K562 (cell line): Measurements from ENCODE around the gene MAP4. TPM values are rescaled to one million over a fixed set of nuclear protein-coding genes. Genes with fewer than 3 reads are reported as not detected.

Source experiments
- BMI1 ChIP-seq: fragments of 150-350 bp; IDR thresholded peaks from 2 replicates; pipeline ENCODE4 v1.6.1; 2014; ENCODE audit warnings: low read length
- EHMT2 ChIP-seq: fragments of 450-650 bp; IDR thresholded peaks from 2 replicates; pipeline ENCODE4 v1.6.1; 2018; ENCODE audit warnings: antibody characterized with exemption
- GTF2E2 ChIP-seq: fragments of 200-800 bp; sonication (Bioruptor generic); IDR thresholded peaks from 2 replicates; pipeline ENCODE4 v1.6.1; 2016; ENCODE audit warnings: missing genetic modification characterization, missing compliant biosample characterization
- HDAC1 ChIP-seq, 2 experiments: fragments of 450-650 bp; IDR thresholded peaks; 2 replicates each; pipeline ENCODE4 v1.6.1; 2016 to 2017; ENCODE audit warnings: inconsistent platforms in 1 of 2, mild to moderate bottlenecking in 1 of 2, moderate library complexity in 1 of 2
- HINFP ChIP-seq: fragments of 450-650 bp; conservative IDR thresholded peaks from 2 replicates; pipeline ENCODE4 v1.6.1; 2016; ENCODE audit warnings: missing genetic modification characterization, low read depth, mild to moderate bottlenecking, control low read depth, missing compliant biosample characterization
- JUN ChIP-seq, 2 experiments: sonication (generic) in 1 of 2; formaldehyde crosslinking in 1 of 2; IDR thresholded peaks; 2 replicates each; pipeline versions ENCODE4 v1.6.1 to v1.8.0; 2012 to 2022; ENCODE audit warnings: borderline replicate concordance in 2 of 2, mild to moderate bottlenecking in 2 of 2, improper control_type of control experiment in 1 of 2, low read depth in 1 of 2, low read length in 1 of 2, missing genetic modification reagents in 1 of 2
- MYNN ChIP-seq, 2 experiments: sonication (generic); formaldehyde crosslinking in 1 of 2; IDR thresholded peaks; 2 replicates each; pipeline versions ENCODE4 v1.5.0 to v1.6.1; 2016 to 2020; ENCODE audit warnings: antibody characterized with exemption in 1 of 2, missing genetic modification reagents in 1 of 2
- NFE2 ChIP-seq: IDR thresholded peaks from 2 replicates; pipeline ENCODE4 v1.6.1; 2014; ENCODE audit warnings: antibody characterized with exemption, low read depth
- POLR2AphosphoS2 ChIP-seq: IDR thresholded peaks from 2 replicates; pipeline ENCODE4 v1.6.1; 2012; ENCODE audit warnings: low read length, improper control_type of control experiment
- POLR2H ChIP-seq: IDR thresholded peaks from 2 replicates; pipeline ENCODE4 v1.6.1; 2016; ENCODE audit warnings: missing genetic modification characterization, low read depth, mild to moderate bottlenecking, control low read depth, missing compliant biosample characterization, moderate library complexity
- RAD21 ChIP-seq, 2 experiments: fragments of 250-450 bp in 1 of 2; fragments of 450-650 bp in 1 of 2; sonication (Bioruptor Pico) in 1 of 2; formaldehyde crosslinking in 1 of 2; IDR thresholded peaks in 1 of 2; conservative IDR thresholded peaks in 1 of 2; 2 replicates each; pipeline versions ENCODE4 v1.4.0 to v1.8.0; 2020 to 2022; ENCODE audit warnings: mild to moderate bottlenecking in 2 of 2, moderate library complexity in 1 of 2
- TRIM25 ChIP-seq: fragments of 450-650 bp; IDR thresholded peaks from 2 replicates; pipeline ENCODE4 v1.7.0; 2016; ENCODE audit warnings: borderline replicate concordance
- U2AF1 ChIP-seq: fragments of 200-400 bp; formaldehyde crosslinking; optimal IDR thresholded peaks from 2 replicates; pipeline ENCODE3; 2017; ENCODE audit warnings: mild to moderate bottlenecking, low read depth, low read length, moderate library complexity
- ZNF512 ChIP-seq: IDR thresholded peaks from 2 replicates; pipeline ENCODE4 v1.6.1; 2016; ENCODE audit warnings: missing genetic modification characterization, missing compliant biosample characterization
- polyA plus RNA-seq, 8 experiments: library from polyadenylated mRNA; depleted of rRNA in 4 of 8; stranded (reverse) in 5 of 8; unstranded in 3 of 8; fragments of >200 nt; fragmentation: Nextera tagmentation in 2 of 8; fragmentation: Illumina TruSeq in 1 of 8; extraction: Ambion mirVana in 2 of 8; extraction: Trizol in 1 of 8; gene quantifications; 2 replicates each; pipeline versions ENCODE4 v1.2.1 to v1.2.3, GENCODE V29; 2011 to 2014; ENCODE audit warnings: inconsistent platforms in 1 of 8, missing spikeins in 1 of 8
- total RNA-seq, 7 experiments: library from RNA; depleted of rRNA in 6 of 7; stranded (reverse); fragments of >200 nt in 6 of 7; fragmentation: Illumina TruSeq in 2 of 7; extraction: Trizol in 2 of 7; gene quantifications; 2 replicates each; pipeline versions ENCODE4 v1.2.1 to v1.2.3, GENCODE V29; 2011 to 2021; ENCODE audit warnings: low replicate concordance in 1 of 7
- TF ChIP-seq, protein P1 (sequence below): fragments of 450-650 bp; IDR thresholded peaks from 2 replicates; pipeline ENCODE4 v1.6.1; 2014; ENCODE audit warnings: low read depth, mild to moderate bottlenecking, moderate library complexity, borderline replicate concordance
- TF ChIP-seq, protein P2 (sequence below): fragments of 250-450 bp; sonication (Bioruptor Pico); IDR thresholded peaks from 2 replicates; pipeline ENCODE4 v1.5.0; 2021
- TF ChIP-seq, protein P3 (sequence below): sonication (generic); formaldehyde crosslinking; IDR thresholded peaks from 2 replicates; pipeline ENCODE4 v1.8.0; 2022; ENCODE audit warnings: missing genetic modification reagents, mild to moderate bottlenecking, borderline replicate concordance

MAP4 gene
- total and polyA plus RNA-seq, 9 of the 15 experiments (the other 6 are each of a cell fraction or from before 2014, with no cell fraction given) = 13.3 to 141 (median 36.8) TPM

GRCh38 chr3:47871389-47871788, 144.8 kb downstream of the MAP4 start (continued):
- TF ChIP-seq NFE2 = no peak
- no peak for TF ChIP-seq TRIM25
- no peak for TF ChIP-seq POLR2H
- TF ChIP-seq U2AF1 = no peak
- TF ChIP-seq BMI1 = no peak
- no peak for TF ChIP-seq MYNN (IDR thresholded peaks at IDR 0.05)
- no peak for TF ChIP-seq MYNN (CRISPR knock-in tag; IDR thresholded peaks at IDR 0.05)
- TF ChIP-seq, protein P1, sequence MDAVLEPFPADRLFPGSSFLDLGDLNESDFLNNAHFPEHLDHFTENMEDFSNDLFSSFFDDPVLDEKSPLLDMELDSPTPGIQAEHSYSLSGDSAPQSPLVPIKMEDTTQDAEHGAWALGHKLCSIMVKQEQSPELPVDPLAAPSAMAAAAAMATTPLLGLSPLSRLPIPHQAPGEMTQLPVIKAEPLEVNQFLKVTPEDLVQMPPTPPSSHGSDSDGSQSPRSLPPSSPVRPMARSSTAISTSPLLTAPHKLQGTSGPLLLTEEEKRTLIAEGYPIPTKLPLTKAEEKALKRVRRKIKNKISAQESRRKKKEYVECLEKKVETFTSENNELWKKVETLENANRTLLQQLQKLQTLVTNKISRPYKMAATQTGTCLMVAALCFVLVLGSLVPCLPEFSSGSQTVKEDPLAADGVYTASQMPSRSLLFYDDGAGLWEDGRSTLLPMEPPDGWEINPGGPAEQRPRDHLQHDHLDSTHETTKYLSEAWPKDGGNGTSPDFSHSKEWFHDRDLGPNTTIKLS = no peak
- no peak for TF ChIP-seq GTF2E2 (tag)
- TF ChIP-seq, protein P2, sequence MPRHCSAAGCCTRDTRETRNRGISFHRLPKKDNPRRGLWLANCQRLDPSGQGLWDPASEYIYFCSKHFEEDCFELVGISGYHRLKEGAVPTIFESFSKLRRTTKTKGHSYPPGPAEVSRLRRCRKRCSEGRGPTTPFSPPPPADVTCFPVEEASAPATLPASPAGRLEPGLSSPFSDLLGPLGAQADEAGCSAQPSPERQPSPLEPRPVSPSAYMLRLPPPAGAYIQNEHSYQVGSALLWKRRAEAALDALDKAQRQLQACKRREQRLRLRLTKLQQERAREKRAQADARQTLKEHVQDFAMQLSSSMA = no peak
- TF ChIP-seq HDAC1 (IDR thresholded peaks at IDR 0.05) = peak in 1 of 2 experiments; percentile 92; a peak in 2 of 4 replicates
- no peak for TF ChIP-seq HINFP
- no peak for TF ChIP-seq EHMT2
- peak in 1 of 2 experiments; percentile 9; a peak in 1 of 4 replicates for TF ChIP-seq RAD21 (CRISPR knock-in tag; conservative IDR thresholded peaks at IDR 0.05 in 1 of 2, IDR thresholded peaks at IDR 0.05 in 1 of 2)
- TF ChIP-seq ZNF512 = no peak
- TF ChIP-seq POLR2AphosphoS2 = no peak
- TF ChIP-seq, protein P3, sequence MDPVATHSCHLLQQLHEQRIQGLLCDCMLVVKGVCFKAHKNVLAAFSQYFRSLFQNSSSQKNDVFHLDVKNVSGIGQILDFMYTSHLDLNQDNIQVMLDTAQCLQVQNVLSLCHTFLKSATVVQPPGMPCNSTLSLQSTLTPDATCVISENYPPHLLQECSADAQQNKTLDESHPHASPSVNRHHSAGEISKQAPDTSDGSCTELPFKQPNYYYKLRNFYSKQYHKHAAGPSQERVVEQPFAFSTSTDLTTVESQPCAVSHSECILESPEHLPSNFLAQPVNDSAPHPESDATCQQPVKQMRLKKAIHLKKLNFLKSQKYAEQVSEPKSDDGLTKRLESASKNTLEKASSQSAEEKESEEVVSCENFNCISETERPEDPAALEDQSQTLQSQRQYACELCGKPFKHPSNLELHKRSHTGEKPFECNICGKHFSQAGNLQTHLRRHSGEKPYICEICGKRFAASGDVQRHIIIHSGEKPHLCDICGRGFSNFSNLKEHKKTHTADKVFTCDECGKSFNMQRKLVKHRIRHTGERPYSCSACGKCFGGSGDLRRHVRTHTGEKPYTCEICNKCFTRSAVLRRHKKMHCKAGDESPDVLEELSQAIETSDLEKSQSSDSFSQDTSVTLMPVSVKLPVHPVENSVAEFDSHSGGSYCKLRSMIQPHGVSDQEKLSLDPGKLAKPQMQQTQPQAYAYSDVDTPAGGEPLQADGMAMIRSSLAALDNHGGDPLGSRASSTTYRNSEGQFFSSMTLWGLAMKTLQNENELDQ = no peak
- TF ChIP-seq JUN (IDR thresholded peaks at IDR 0.05; ENCODE audit: borderline replicate concordance, low read depth, low read length) = peak; percentile 30; the same call in 1 of the 2 replicates
- TF ChIP-seq JUN (CRISPR knock-in tag; IDR thresholded peaks at IDR 0.05; ENCODE audit: borderline replicate concordance) = no peak
